K562 (cell line): ENCODE results near the gene KRTAP10-8. TPM values are rescaled to one million over a fixed set of nuclear protein-coding genes. Genes with fewer than 3 reads are reported as not detected.

ENCODE experiments used
- ATAC-seq: fragments of 200-7000 bp; cut with Tn5 transposase; 3 replicates; pipeline ENCODE4 v1.9.1; 2020; ENCODE audit warnings: moderate library complexity
- BruUV-seq: library from RNA; stranded (reverse); fragments of 400-500 nt; replicated peaks from 2 replicates; lab custom pipeline; 2021; lab: Mats Ljungman, UMichigan
- CTCF ChIA-PET: fragments of 300-600 bp; formaldehyde crosslinking; extraction: SDS; loops from one replicate; lab custom pipeline; 2021; ENCODE audit warnings: low intra/inter-chr PET ratio; lab: Yijun Ruan, JAX
- POLR2A ChIA-PET: fragments of 300-600, 350-650 bp; sonication (Branson Sonifier 250); formaldehyde crosslinking; extraction: SDS; loops from one replicate; lab custom pipeline; 2021; ENCODE audit warnings: antibody characterized with exemption, inconsistent platforms; lab: Yijun Ruan, JAX
- DNase-seq, 4 experiments: peaks; one replicate each; pipeline versions ENCODE4 v3.0.0 to v3.0.0-alpha.2; 2011 to 2018; ENCODE audit warnings: low spot score in 3 of 4, mixed read lengths in 3 of 4; ENCODE audit errors: extremely low read depth in 1 of 4
- FAIRE-seq: peaks from 2 replicates; lab custom pipeline; 2011; peaks lifted over from hg19 to GRCh38; lab: Jason Lieb, UNC
- H2AFZ ChIP-seq: 2 replicates; pipeline ENCODE4 v1.6.0; 2011; ENCODE audit warnings: low read depth, low read length, control low read depth, inconsistent platforms
- H3K27ac ChIP-seq: fragments of 200-600 bp; 3 replicates; pipeline ENCODE4 v1.8.0; 2011; ENCODE audit warnings: low read depth, mild to moderate bottlenecking, control low read depth, inconsistent platforms, low read length, moderate library complexity, mixed read lengths; ENCODE audit errors: extremely low read depth
- H3K27me3 ChIP-seq, 2 experiments: fragments of 300-600 bp in 1 of 2; 2 replicates in 1 of 2; 3 replicates in 1 of 2; pipeline versions ENCODE4 v1.6.0 to v1.8.0; 2011; ENCODE audit warnings: inconsistent platforms in 2 of 2, low read length in 2 of 2, mild to moderate bottlenecking in 1 of 2, mixed read lengths in 1 of 2, moderate library complexity in 1 of 2; ENCODE audit not compliant: control insufficient read depth in 2 of 2, insufficient read depth in 2 of 2
- H3K36me3 ChIP-seq: fragments of 300-600 bp; 3 replicates; pipeline ENCODE4 v1.8.0; 2011; ENCODE audit warnings: mild to moderate bottlenecking, low read length, inconsistent platforms; ENCODE audit not compliant: control insufficient read depth, insufficient read depth
- H3K4me1 ChIP-seq, 2 experiments: fragments of 200-600 bp in 1 of 2; replicated peaks in 1 of 2; 2 replicates in 1 of 2; 3 replicates in 1 of 2; pipeline versions ENCODE4 v1.5.1 to v1.8.0; 2011; ENCODE audit warnings: inconsistent platforms in 2 of 2, low read length in 2 of 2, mild to moderate bottlenecking in 1 of 2, mixed read lengths in 1 of 2, moderate library complexity in 1 of 2; ENCODE audit not compliant: control insufficient read depth in 2 of 2, insufficient read depth in 2 of 2
- H3K4me2 ChIP-seq: 2 replicates; pipeline ENCODE4 v1.6.1; 2011; ENCODE audit warnings: low read length, control low read depth, inconsistent platforms, mixed read lengths; ENCODE audit not compliant: insufficient read depth
- H3K4me3 ChIP-seq: fragments of 200-600 bp; sonication (generic), shearing (Covaris generic); 2 replicates; pipeline ENCODE4 v1.5.1; 2016; ENCODE audit warnings: control low read depth, inconsistent platforms
- H3K79me2 ChIP-seq: fragments of 200-600 bp; 3 replicates; pipeline ENCODE4 v1.8.0; 2011; ENCODE audit warnings: low read length, inconsistent platforms; ENCODE audit not compliant: control insufficient read depth, insufficient read depth
- H3K9ac ChIP-seq, 2 experiments: 2 replicates each; pipeline versions ENCODE4 v1.6.0 to v1.6.1; 2011; ENCODE audit warnings: low read depth in 2 of 2, low read length in 2 of 2, control low read depth in 1 of 2, inconsistent platforms in 1 of 2, mild to moderate bottlenecking in 1 of 2, mixed read lengths in 1 of 2; ENCODE audit not compliant: insufficient read depth in 1 of 2
- H3K9me1 ChIP-seq: one replicate; pipeline ENCODE4 v1.6.0; 2011; ENCODE audit warnings: inconsistent platforms, mild to moderate bottlenecking, low read length, moderate library complexity; ENCODE audit not compliant: control insufficient read depth, insufficient read depth
- H3K9me3 ChIP-seq: replicated peaks from 2 replicates; pipeline ENCODE4 v1.5.1; 2011; ENCODE audit warnings: low read depth, low read length, inconsistent platforms; ENCODE audit not compliant: control insufficient read depth, insufficient read depth
- H4K20me1 ChIP-seq: replicated peaks from 2 replicates; pipeline ENCODE4 v1.6.1; 2011; ENCODE audit warnings: low read length, inconsistent platforms, mixed read lengths; ENCODE audit not compliant: control insufficient read depth, insufficient read depth
- GABPA ChIP-seq: fragments of 200-800 bp; sonication (Bioruptor generic); conservative IDR thresholded peaks from 2 replicates; pipeline ENCODE4 v1.6.1; 2016; ENCODE audit warnings: low read depth, missing genetic modification characterization, missing compliant biosample characterization
- TCF15 ChIP-seq: fragments of 250-450 bp; sonication (Bioruptor Pico); IDR thresholded peaks from 2 replicates; pipeline ENCODE4 v1.8.0; 2022; ENCODE audit warnings: moderate library complexity, mild to moderate bottlenecking, inconsistent platforms
- WGBS: fragments of 100-300 bp; shearing (Covaris generic); methylation state at CpG from one replicate; pipeline ENCODE4 v1.1.6; 2016; ENCODE audit warnings: low coverage, mixed read lengths; ENCODE audit not compliant: insufficient coverage; ENCODE audit errors: missing lambda C conversion rate; 5-methylcytosine and 5-hydroxymethylcytosine counted together
- in situ Hi-C: fragments of 300-500 bp; cut with MboI; formaldehyde crosslinking; loops from 4 replicates; pipeline ENCODE4 v1.15.0; 2018; ENCODE audit warnings: inconsistent platforms, mixed read lengths
- intact Hi-C: fragments of 100-400 bp; cut with micrococcal nuclease; formaldehyde crosslinking; loops from 2 replicates; pipeline ENCODE4 v1.14.2; 2022
- polyA plus RNA-seq, 8 experiments: library from polyadenylated mRNA; depleted of rRNA in 4 of 8; stranded (reverse) in 5 of 8; unstranded in 3 of 8; fragments of >200 nt; fragmentation: Nextera tagmentation in 2 of 8; fragmentation: Illumina TruSeq in 1 of 8; extraction: Ambion mirVana in 2 of 8; extraction: Trizol in 1 of 8; gene quantifications; 2 replicates each; pipeline versions ENCODE4 v1.2.1 to v1.2.3, GENCODE V29; 2011 to 2014; ENCODE audit warnings: inconsistent platforms in 1 of 8, missing spikeins in 1 of 8
- total RNA-seq, 7 experiments: library from RNA; depleted of rRNA in 6 of 7; stranded (reverse); fragments of >200 nt in 6 of 7; fragmentation: Illumina TruSeq in 2 of 7; extraction: Trizol in 2 of 7; gene quantifications; 2 replicates each; pipeline versions ENCODE4 v1.2.1 to v1.2.3, GENCODE V29; 2011 to 2021; ENCODE audit warnings: low replicate concordance in 1 of 7

KRTAP10-8 gene
- total and polyA plus RNA-seq, 9 of the 15 experiments (the other 6 are each of a cell fraction or from before 2014, with no cell fraction given): not detected

- FAIRE-seq (no peak), DNase-seq (no peak), ATAC-seq (no peak)
- H3K4me1 ChIP-seq: peaks cover 0 to 24% of the 10 kb centered on the region in 2 experiments; a peak in 1 of 5 replicates
- BruUV-seq: no TSS peak
- H3K9ac ChIP-seq: 0 out of 4 replicates have a peak overlapping the region, but pooled peaks of 1 of the 2 experiments have one; percentile 28
- peaks cover 20 to 57% of the 10 kb centered on the region in 2 experiments; a peak in 4 of 5 replicates for H3K27me3 ChIP-seq
- no peaks in the 10 kb centered on the region for H4K20me1 ChIP-seq
- no peak for TF ChIP-seq TCF15 (CRISPR knock-in tag)
- no peak for TF ChIP-seq GABPA (tag)
- no peaks in the 10 kb centered on the region for H3K36me3 ChIP-seq
- no peak overlapping the region for H3K4me3 ChIP-seq
- WGBS: 8% methylated on average over 40 of the region's 40 CpGs
- no peak overlapping the region for H3K27ac ChIP-seq
- in situ Hi-C loops (no loop called here), intact Hi-C loops (no loop called here)
- H3K79me2 ChIP-seq: no peaks in the 10 kb centered on the region
- ChIA-PET CTCF (no interaction called here), POLR2A (interaction anchor here (0.6 kb wide), 1 partner anchor 18 kb away, joined by 3 read pairs; no protein-coding TSS in a partner anchor)
- H3K4me2 ChIP-seq: no peak overlapping the region
- no peaks in the 10 kb centered on the region for H3K9me1 ChIP-seq
- H3K9me3 ChIP-seq: no peaks in the 10 kb centered on the region; the same call in 1 of the 2 replicates
- no peak overlapping the region for H2AFZ ChIP-seq
These were observed 39.8 kb upstream of the KRTAP10-8 start for GRCh38 chr21:44571844-44572782.
